Body of pancreas (tissue), 4 donors: ENCODE results near the gene ROR1. TPM values are rescaled to one million over a fixed set of nuclear protein-coding genes. Genes with fewer than 3 reads are reported as not detected.

Source experiments
- ATAC-seq: fragments of 150-250 bp; one replicate; pipeline ENCODE4 v1.9.1; 2016
- DNase-seq, 4 donors: peaks; one replicate each; pipeline ENCODE4 v3.0.0-alpha.2; 2019
- H3K27ac ChIP-seq, 4 donors: fragments of 200-600 bp; sonication (generic); 1 replicate in 3 of 4; 2 replicates in 1 of 4; pipeline versions ENCODE4 v1.5.1 to v1.6.1; 2016 to 2019; ENCODE audit warnings: mild to moderate bottlenecking in 1 of 4, mixed read lengths in 1 of 4, moderate library complexity in 1 of 4
- H3K27me3 ChIP-seq, 2 donors: fragments of 200-600 bp; sonication (generic); one replicate each; pipeline ENCODE4 v1.6.0; 2016; ENCODE audit warnings: mild to moderate bottlenecking in 1 of 2
- H3K36me3 ChIP-seq, 2 donors: fragments of 200-600 bp; sonication (generic); replicated peaks in 1 of 2; 2 replicates each; pipeline ENCODE4 v1.5.1; 2016; ENCODE audit warnings: low read depth in 2 of 2; ENCODE audit not compliant: insufficient read depth in 1 of 2
- H3K4me1 ChIP-seq: fragments of 200-600 bp; sonication (generic); one replicate; pipeline ENCODE4 v1.6.0; 2016
- H3K4me3 ChIP-seq, 2 donors: fragments of 200-600 bp; sonication (generic); 1 replicate in 1 of 2; 2 replicates in 1 of 2; pipeline ENCODE4 v1.5.1; 2016 to 2019
- H3K9me3 ChIP-seq, 3 donors: fragments of 200-600 bp; sonication (generic); 1 replicate in 2 of 3; 2 replicates in 1 of 3; pipeline ENCODE4 v1.5.1; 2016
- CTCF ChIP-seq, 7 experiments: fragments of 450-650 bp in 4 of 7; fragments of 200-600 bp in 3 of 7; sonication (generic) in 3 of 7; IDR thresholded peaks; one replicate each; pipeline ENCODE4 v1.5.1; 2016 to 2019; ENCODE audit warnings: antibody characterized with exemption in 7 of 7
- POLR2A ChIP-seq, 3 donors: fragments of 450-650 bp; IDR thresholded peaks; one replicate each; pipeline ENCODE4 v1.6.1; 2016; ENCODE audit warnings: antibody characterized with exemption in 3 of 3, mild to moderate bottlenecking in 2 of 3
- WGBS, 2 donors: methylation state at CpG; one replicate each; pipeline ENCODE4 v1.1.5; 2017; 5-methylcytosine and 5-hydroxymethylcytosine counted together
- intact Hi-C: fragments of 100-400 bp; cut with DNase I; formaldehyde crosslinking; loops from one replicate; pipeline ENCODE4 v1.15.1; 2023
- total RNA-seq, 2 donors: library from RNA; depleted of rRNA; stranded (reverse); fragments of >200 nt; gene quantifications; one replicate each; pipeline ENCODE4 v1.1.0, GENCODE V29; 2016

ROR1 gene
- total RNA-seq, 2 donors from 2014 or later, result 26.7 to 56.0 TPM

GRCh38 chr1:63739452-63739851, 34.4 kb upstream of the ROR1 start:
- TF ChIP-seq POLR2A (IDR thresholded peaks at IDR 0.05) (no peak), CTCF (IDR thresholded peaks at IDR 0.05) (no peak)
- Histone ChIP-seq H3K27me3 (no peaks in the 10 kb centered on the region), H3K36me3 (no peaks in the 10 kb centered on the region), H3K4me3 (no peak overlapping the region), H3K27ac (no peak overlapping the region), H3K9me3 (no peaks in the 10 kb centered on the region), H3K4me1 (no peaks in the 10 kb centered on the region)
- WGBS, 2 donors, result 80 to 82% methylated on average over 2 of the region's 2 CpGs
- intact Hi-C loops, result no loop called here
- ATAC-seq, result no peak
- DNase-seq, result no peak

GRCh38 chr1:63740432-63740831, 33.4 kb upstream of the ROR1 start:
- DNase-seq (no peak), ATAC-seq (no peak)
- Histone ChIP-seq H3K9me3 (no peaks in the 10 kb centered on the region), H3K27me3 (no peaks in the 10 kb centered on the region), H3K27ac (no peak overlapping the region), H3K4me3 (no peak overlapping the region), H3K4me1 (no peaks in the 10 kb centered on the region), H3K36me3 (no peaks in the 10 kb centered on the region)
- 89 to 97% methylated on average over 2 of the region's 2 CpGs for WGBS, 2 donors
- TF ChIP-seq CTCF (IDR thresholded peaks at IDR 0.05), result no peak
- no peak for TF ChIP-seq POLR2A (IDR thresholded peaks at IDR 0.05)
- intact Hi-C loops, result no loop called here

- ATAC-seq (no peak), DNase-seq (no peak)
- Histone ChIP-seq H3K4me3 (no peak overlapping the region), H3K36me3 (no peaks in the 10 kb centered on the region), H3K9me3 (no peaks in the 10 kb centered on the region), H3K27me3 (no peaks in the 10 kb centered on the region), H3K27ac (no peak overlapping the region), H3K4me1 (no peaks in the 10 kb centered on the region)
- intact Hi-C loops, result no loop called here
- no peak for TF ChIP-seq POLR2A (IDR thresholded peaks at IDR 0.05)
- TF ChIP-seq CTCF (IDR thresholded peaks at IDR 0.05), result no peak
These were observed 31.3 kb upstream of the ROR1 start for GRCh38 chr1:63742526-63742925.

- TF ChIP-seq POLR2A (IDR thresholded peaks at IDR 0.05) (no peak), CTCF (IDR thresholded peaks at IDR 0.05) (no peak)
- no peaks in the 10 kb centered on the region for H3K9me3 ChIP-seq
- H3K27ac ChIP-seq, result no peak overlapping the region
- no peaks in the 10 kb centered on the region for H3K4me1 ChIP-seq
- H3K27me3 ChIP-seq, result no peaks in the 10 kb centered on the region
- DNase-seq (no peak), ATAC-seq (no peak)
- H3K4me3 ChIP-seq, result no peak overlapping the region
- no peaks in the 10 kb centered on the region for H3K36me3 ChIP-seq
- intact Hi-C loops, result no loop called here
These were observed 30.0 kb upstream of the ROR1 start for GRCh38 chr1:63743781-63744180.

- no peak overlapping the region for H3K4me3 ChIP-seq
- intact Hi-C loops, result no loop called here
- H3K27me3 ChIP-seq, result no peaks in the 10 kb centered on the region
- no peaks in the 10 kb centered on the region for H3K36me3 ChIP-seq
- H3K27ac ChIP-seq, result no peak overlapping the region
- 82 to 95% methylated on average over 12 of the region's 12 CpGs for WGBS, 2 donors
- DNase-seq, result no peak
- TF ChIP-seq CTCF (IDR thresholded peaks at IDR 0.05) (no peak), POLR2A (IDR thresholded peaks at IDR 0.05) (no peak)
- no peaks in the 10 kb centered on the region for H3K4me1 ChIP-seq
- ATAC-seq, result no peak
- no peaks in the 10 kb centered on the region for H3K9me3 ChIP-seq
These were observed 27.5 kb upstream of the ROR1 start for GRCh38 chr1:63746129-63746864.
